ENCODE data around the gene SCAF4.

Gene SCAF4

GRCh38 chr21:31710586-31710985 is 21.3 kb downstream of the SCAF4 start:
- no peak for DNase-seq

- no peak for DNase-seq
Measured at GRCh38 chr21:31708541-31708940, 23.4 kb downstream of the SCAF4 start.

GRCh38 chr21:31707499-31707898 is 24.4 kb downstream of the SCAF4 start:
- no peak for DNase-seq

GRCh38 chr21:31706562-31706961 is 25.4 kb downstream of the SCAF4 start:
- no peak for DNase-seq

- DNase-seq: no peak
Measured at GRCh38 chr21:31700040-31700439, 31.9 kb downstream of the SCAF4 start.

GRCh38 chr21:31698461-31698860 is 33.5 kb downstream of the SCAF4 start:
- no peak for DNase-seq

- no peak for DNase-seq
Measured at GRCh38 chr21:31696424-31696823, 35.5 kb downstream of the SCAF4 start.

- DNase-seq: no peak
Measured at GRCh38 chr21:31693222-31693621, 38.7 kb downstream of the SCAF4 start.

- no peak for DNase-seq
Measured at GRCh38 chr21:31688603-31689368, 43.1 kb downstream of the SCAF4 start.

GRCh38 chr21:31687108-31687507 is 44.8 kb downstream of the SCAF4 start:
- DNase-seq: no peak

GRCh38 chr21:31686272-31686915 is 45.5 kb downstream of the SCAF4 start:
- no peak for DNase-seq

- DNase-seq: no peak
Measured at GRCh38 chr21:31684918-31685317, 47.0 kb downstream of the SCAF4 start.

- DNase-seq: no peak
Measured at GRCh38 chr21:31683029-31683428, 48.9 kb downstream of the SCAF4 start.

- no peak for DNase-seq
Measured at GRCh38 chr21:31682620-31683019, 49.3 kb downstream of the SCAF4 start.

- no peak for DNase-seq
Measured at GRCh38 chr21:31678478-31678877, 53.4 kb downstream of the SCAF4 start.

GRCh38 chr21:31677047-31677446 is 54.9 kb downstream of the SCAF4 start:
- DNase-seq: no peak

- no peak for DNase-seq
Measured at GRCh38 chr21:31675960-31676359, 56.0 kb downstream of the SCAF4 start.

- DNase-seq: no peak
Measured at GRCh38 chr21:31675318-31675717, 56.6 kb downstream of the SCAF4 start.

- DNase-seq: no peak
Measured at GRCh38 chr21:31673321-31673912, 58.5 kb downstream of the SCAF4 start.

- DNase-seq: no peak
Measured at GRCh38 chr21:31671931-31672330, 60.0 kb downstream of the SCAF4 start.

GRCh38 chr21:31671146-31671716 is 60.7 kb downstream of the SCAF4 start:
- DNase-seq: no peak

- no peak for DNase-seq
Measured at GRCh38 chr21:31670070-31670469, 61.8 kb downstream of the SCAF4 start.

- no peak for DNase-seq
Measured at GRCh38 chr21:31668651-31669491, 63.0 kb downstream of the SCAF4 start.
